B cell (primary cell): ENCODE data around the gene FRMD7.
"Not testable (repeated sequence)": the region's sequence is repeated elsewhere in the genome, so short reads cannot be mapped to it uniquely, and the experiment has no call there.

Experiments
- CTCF ChIP-seq: fragments of 200-600 bp; IDR thresholded peaks from one replicate; pipeline ENCODE4 v1.8.0; 2022; ENCODE audit warnings: antibody characterized with exemption, mild to moderate bottlenecking
- EZH2 ChIP-seq: IDR thresholded peaks from 2 replicates; pipeline ENCODE4 v1.6.1; 2012; ENCODE audit warnings: borderline replicate concordance, low read depth, mild to moderate bottlenecking, moderate library complexity, low read length; ENCODE audit not compliant: insufficient read depth, poor library complexity, severe bottlenecking

- not testable (repeated sequence) for TF ChIP-seq CTCF, EZH2
Observed at GRCh38 chrX:132163094-132163493, 35.3 kb upstream of the FRMD7 start.
